B cell (primary cell): ENCODE measurements around the gene C1orf198.

ENCODE experiments used
- CTCF ChIP-seq: fragments of 200-600 bp; IDR thresholded peaks from one replicate; pipeline ENCODE4 v1.8.0; 2022; ENCODE audit warnings: antibody characterized with exemption, mild to moderate bottlenecking
- EZH2 ChIP-seq: IDR thresholded peaks from 2 replicates; pipeline ENCODE4 v1.6.1; 2012; ENCODE audit warnings: borderline replicate concordance, low read depth, mild to moderate bottlenecking, moderate library complexity, low read length; ENCODE audit not compliant: insufficient read depth, poor library complexity, severe bottlenecking

GRCh38 chr1:230863449-230863848 is 4.9 kb downstream of the C1orf198 start:
- TF ChIP-seq CTCF: no peak
- TF ChIP-seq EZH2: no peak
